ENCODE measurements around the gene USP15.

The USP15 gene

DNA sequence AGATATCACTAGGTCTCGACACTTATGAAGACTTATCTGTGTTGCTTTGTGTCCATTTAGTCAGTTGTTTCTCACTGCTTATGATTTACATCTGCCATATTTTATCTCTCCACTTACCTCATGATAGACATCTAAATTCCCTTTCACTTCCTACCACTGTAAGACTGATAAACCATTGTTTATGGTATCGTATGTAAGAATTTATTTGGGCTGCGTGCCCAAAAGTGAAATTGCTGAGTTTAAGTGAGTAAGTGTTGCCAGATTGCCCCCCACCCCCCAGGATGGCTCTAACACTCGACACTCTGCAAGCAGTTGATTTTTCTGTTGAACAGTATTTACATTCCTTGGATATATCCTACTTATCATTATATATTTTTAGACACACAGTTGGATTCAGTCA lies 136.5 kb downstream of the USP15 start:
- 100% methylated on average over 1 of the region's 4 CpGs for whole genome bisulfite sequencing (ENCODE audit: insufficient coverage)
- Histone ChIP-seq H3K36me3 (ENCODE audit: control insufficient read depth in 4 of 4, insufficient read depth in 4 of 4, low read length in 3 of 4) (peaks cover 22 to 80% (median 52%) of the 10 kb centered on the region in 4 experiments), H3K4me1 (ENCODE audit: control extremely low read depth in 1 of 4, control insufficient read depth in 4 of 4, insufficient read depth in 4 of 4, low read length in 3 of 4) (no peaks in the 10 kb centered on the region), H3K9me3 (ENCODE audit: control extremely low read depth in 1 of 5, control insufficient read depth in 4 of 5, insufficient read depth in 2 of 5, low read depth in 1 of 5, low read length in 4 of 5) (peaks cover 0 to 2% (median 0%) of the 10 kb centered on the region in 5 experiments), H3K4me3 (ENCODE audit: control insufficient read depth in 1 of 7, extremely low read depth in 1 of 7, insufficient read depth in 4 of 7, low read depth in 2 of 7, low read length in 6 of 7) (no peak overlapping the region), H3K27me3 (replicated peaks in 2 of 5; ENCODE audit: control insufficient read depth in 4 of 5, insufficient read depth in 5 of 5, low read length in 4 of 5) (no peaks in the 10 kb centered on the region), H3K27ac (ENCODE audit: insufficient read depth in 1 of 2, low read depth in 1 of 2, low read length in 2 of 2, poor library complexity in 1 of 2, severe bottlenecking in 2 of 2) (no peak overlapping the region)
- ChIA-PET POLR2A (no interaction called here), CTCF (interaction anchor here (1.1 kb wide), 1 partner anchor 163 kb away, joined by 3 read pairs; no protein-coding TSS in a partner anchor)
- no peak for DNase-seq

DNA sequence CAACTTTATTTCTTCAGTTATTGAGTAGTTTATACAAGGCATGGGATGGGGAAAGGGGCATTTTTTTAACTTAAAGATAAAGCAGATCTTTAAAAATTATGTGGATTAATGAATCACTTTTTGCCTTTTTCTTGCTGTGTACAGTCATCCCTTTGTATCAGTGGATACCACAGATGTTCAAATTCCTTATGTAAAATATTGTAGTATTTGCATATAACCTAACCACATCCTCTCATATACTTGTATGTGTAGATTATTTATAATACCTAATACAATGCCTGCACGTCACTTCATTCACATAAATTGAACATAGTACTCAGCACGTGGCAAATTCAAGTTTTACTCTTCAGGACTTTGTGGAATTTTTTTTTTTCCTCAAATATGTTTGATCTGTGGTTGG lies 139.9 kb downstream of the USP15 start:
- ChIA-PET CTCF (no interaction called here), POLR2A (no interaction called here)
- Histone ChIP-seq H3K9me3 (ENCODE audit: control extremely low read depth in 1 of 5, control insufficient read depth in 4 of 5, insufficient read depth in 2 of 5, low read depth in 1 of 5, low read length in 4 of 5) (no peaks in the 10 kb centered on the region), H3K36me3 (ENCODE audit: control insufficient read depth in 4 of 4, insufficient read depth in 4 of 4, low read length in 3 of 4) (peaks cover 38 to 79% (median 60%) of the 10 kb centered on the region in 4 experiments), H3K4me3 (ENCODE audit: control insufficient read depth in 1 of 7, extremely low read depth in 1 of 7, insufficient read depth in 4 of 7, low read depth in 2 of 7, low read length in 6 of 7) (no peak overlapping the region), H3K27ac (ENCODE audit: insufficient read depth in 1 of 2, low read depth in 1 of 2, low read length in 2 of 2, poor library complexity in 1 of 2, severe bottlenecking in 2 of 2) (no peak overlapping the region), H3K27me3 (replicated peaks in 2 of 5; ENCODE audit: control insufficient read depth in 4 of 5, insufficient read depth in 5 of 5, low read length in 4 of 5) (no peaks in the 10 kb centered on the region), H3K4me1 (ENCODE audit: control extremely low read depth in 1 of 4, control insufficient read depth in 4 of 4, insufficient read depth in 4 of 4, low read length in 3 of 4) (no peaks in the 10 kb centered on the region)
- no peak for DNase-seq
- no CpG with 5 or more reads among the region's 2 CpGs for WGBS (ENCODE audit: insufficient coverage)

- Histone ChIP-seq H3K4me3 (ENCODE audit: control insufficient read depth in 1 of 7, extremely low read depth in 1 of 7, insufficient read depth in 4 of 7, low read depth in 2 of 7, low read length in 6 of 7) (no peak overlapping the region), H3K36me3 (ENCODE audit: control insufficient read depth in 4 of 4, insufficient read depth in 4 of 4, low read length in 3 of 4) (peaks cover 37 to 79% (median 56%) of the 10 kb centered on the region in 4 experiments), H3K4me1 (ENCODE audit: control extremely low read depth in 1 of 4, control insufficient read depth in 4 of 4, insufficient read depth in 4 of 4, low read length in 3 of 4) (no peaks in the 10 kb centered on the region), H3K27me3 (replicated peaks in 2 of 5; ENCODE audit: control insufficient read depth in 4 of 5, insufficient read depth in 5 of 5, low read length in 4 of 5) (no peaks in the 10 kb centered on the region), H3K27ac (ENCODE audit: insufficient read depth in 1 of 2, low read depth in 1 of 2, low read length in 2 of 2, poor library complexity in 1 of 2, severe bottlenecking in 2 of 2) (no peak overlapping the region), H3K9me3 (ENCODE audit: control extremely low read depth in 1 of 5, control insufficient read depth in 4 of 5, insufficient read depth in 2 of 5, low read depth in 1 of 5, low read length in 4 of 5) (no peaks in the 10 kb centered on the region)
- peak; percentile 7 to 60 (median 35) for DNase-seq
- ChIA-PET POLR2A (no interaction called here), CTCF (interaction anchor here (1.1 kb wide), 1 partner anchor 9 kb away, joined by 4 read pairs; no protein-coding TSS in a partner anchor)
- no CpG with 5 or more reads among the region's 3 CpGs for WGBS (ENCODE audit: insufficient coverage)
Observed at GRCh38 chr12:62401631-62402030, 141.4 kb downstream of the USP15 start.

DNA sequence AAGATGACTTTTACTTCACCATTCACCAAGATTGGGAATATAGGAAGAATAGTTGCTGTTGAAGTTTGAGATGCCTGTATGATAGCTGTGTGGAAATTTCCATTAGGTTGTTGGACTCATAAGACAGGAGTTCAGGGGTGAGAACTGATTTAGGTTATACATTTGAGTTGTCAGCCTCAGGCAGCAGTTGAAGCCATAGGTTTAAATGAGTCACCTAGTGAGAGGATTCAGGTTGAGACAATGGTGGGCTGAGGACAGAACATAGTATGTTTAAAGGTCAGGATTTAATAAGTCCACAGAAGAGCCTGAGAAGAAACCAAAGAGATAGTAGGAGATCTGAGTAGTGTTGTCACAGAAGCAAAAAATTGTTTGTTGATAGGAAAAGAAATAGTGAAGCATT lies 142.8 kb downstream of the USP15 start:
- Histone ChIP-seq H3K27ac (ENCODE audit: insufficient read depth in 1 of 2, low read depth in 1 of 2, low read length in 2 of 2, poor library complexity in 1 of 2, severe bottlenecking in 2 of 2) (no peak overlapping the region), H3K4me3 (ENCODE audit: control insufficient read depth in 1 of 7, extremely low read depth in 1 of 7, insufficient read depth in 4 of 7, low read depth in 2 of 7, low read length in 6 of 7) (no peak overlapping the region), H3K4me1 (ENCODE audit: control extremely low read depth in 1 of 4, control insufficient read depth in 4 of 4, insufficient read depth in 4 of 4, low read length in 3 of 4) (no peaks in the 10 kb centered on the region), H3K36me3 (ENCODE audit: control insufficient read depth in 4 of 4, insufficient read depth in 4 of 4, low read length in 3 of 4) (peaks cover 37 to 73% (median 55%) of the 10 kb centered on the region in 4 experiments), H3K9me3 (ENCODE audit: control extremely low read depth in 1 of 5, control insufficient read depth in 4 of 5, insufficient read depth in 2 of 5, low read depth in 1 of 5, low read length in 4 of 5) (no peaks in the 10 kb centered on the region), H3K27me3 (replicated peaks in 2 of 5; ENCODE audit: control insufficient read depth in 4 of 5, insufficient read depth in 5 of 5, low read length in 4 of 5) (no peaks in the 10 kb centered on the region)
- ChIA-PET CTCF (interaction anchor here (0.9 kb wide), 1 partner anchor 10 kb away, joined by 3 read pairs; no protein-coding TSS in a partner anchor), POLR2A (no interaction called here)
- no peak for DNase-seq

DNA sequence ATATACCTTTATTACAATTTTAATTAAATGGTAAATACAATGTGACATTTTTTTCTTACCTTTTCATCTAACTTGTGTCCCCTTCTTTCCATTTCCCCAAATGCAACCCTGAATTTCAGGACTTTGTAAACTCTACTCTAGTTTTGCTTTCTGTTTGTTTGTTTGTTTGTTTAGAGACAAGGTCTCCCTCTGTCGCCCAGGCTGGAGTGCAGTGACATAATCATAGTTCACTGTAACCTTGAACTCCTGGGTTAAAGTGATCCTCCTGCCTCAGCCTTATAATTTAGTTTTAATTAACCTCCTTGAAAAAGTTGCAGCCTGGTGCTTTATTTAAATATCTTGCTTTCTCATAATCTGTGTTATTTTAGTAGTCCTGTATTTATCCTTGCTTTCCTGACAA lies 147.4 kb downstream of the USP15 start:
- 100% methylated on average over 1 of the region's 1 CpG for WGBS (ENCODE audit: insufficient coverage)
- H3K27me3 ChIP-seq (replicated peaks in 2 of 5; ENCODE audit: control insufficient read depth in 4 of 5, insufficient read depth in 5 of 5, low read length in 4 of 5): no peaks in the 10 kb centered on the region
- CTCF ChIA-PET: interaction anchor here (1.0 to 1.5 kb wide), 3 partner anchors 11 to 31 kb away, joined by 3 to 4 read pairs (median 3); no protein-coding TSS in a partner anchor

GRCh38 chr12:62409068-62409467 lies 148.9 kb downstream of the USP15 start:
- WGBS (ENCODE audit: insufficient coverage): 100% methylated on average over 1 of the region's 3 CpGs
- CTCF ChIA-PET: interaction anchor here (1.5 kb wide), 1 partner anchor 29 kb away, joined by 4 read pairs; no protein-coding TSS in a partner anchor
- Histone ChIP-seq H3K4me3 (ENCODE audit: control insufficient read depth in 1 of 7, extremely low read depth in 1 of 7, insufficient read depth in 4 of 7, low read depth in 2 of 7, low read length in 6 of 7) (no peak overlapping the region), H3K4me1 (ENCODE audit: control extremely low read depth in 1 of 4, control insufficient read depth in 4 of 4, insufficient read depth in 4 of 4, low read length in 3 of 4) (no peaks in the 10 kb centered on the region), H3K27ac (ENCODE audit: insufficient read depth in 1 of 2, low read depth in 1 of 2, low read length in 2 of 2, poor library complexity in 1 of 2, severe bottlenecking in 2 of 2) (no peak overlapping the region), H3K27me3 (replicated peaks in 2 of 5; ENCODE audit: control insufficient read depth in 4 of 5, insufficient read depth in 5 of 5, low read length in 4 of 5) (no peaks in the 10 kb centered on the region), H3K36me3 (ENCODE audit: control insufficient read depth in 4 of 4, insufficient read depth in 4 of 4, low read length in 3 of 4) (peaks cover 13 to 33% (median 18%) of the 10 kb centered on the region in 4 experiments), H3K9me3 (ENCODE audit: control extremely low read depth in 1 of 5, control insufficient read depth in 4 of 5, insufficient read depth in 2 of 5, low read depth in 1 of 5, low read length in 4 of 5) (no peaks in the 10 kb centered on the region)
- DNase-seq: no peak
- POLR2A ChIA-PET: no interaction called here

More for the DNA sequence above, 147.4 kb downstream of the USP15 start:
- POLR2A ChIA-PET: no interaction called here
- H3K4me3 ChIP-seq (ENCODE audit: control insufficient read depth in 1 of 7, extremely low read depth in 1 of 7, insufficient read depth in 4 of 7, low read depth in 2 of 7, low read length in 6 of 7): no peak overlapping the region
- H3K27ac ChIP-seq (ENCODE audit: insufficient read depth in 1 of 2, low read depth in 1 of 2, low read length in 2 of 2, poor library complexity in 1 of 2, severe bottlenecking in 2 of 2): no peak overlapping the region
- DNase-seq: no peak
- peaks cover 22 to 47% (median 29%) of the 10 kb centered on the region in 4 experiments for H3K36me3 ChIP-seq (ENCODE audit: control insufficient read depth in 4 of 4, insufficient read depth in 4 of 4, low read length in 3 of 4)
- H3K4me1 ChIP-seq (ENCODE audit: control extremely low read depth in 1 of 4, control insufficient read depth in 4 of 4, insufficient read depth in 4 of 4, low read length in 3 of 4): no peaks in the 10 kb centered on the region
- H3K9me3 ChIP-seq (ENCODE audit: control extremely low read depth in 1 of 5, control insufficient read depth in 4 of 5, insufficient read depth in 2 of 5, low read depth in 1 of 5, low read length in 4 of 5): no peaks in the 10 kb centered on the region

GRCh38 chr12:62414180-62414579 lies 154.0 kb downstream of the USP15 start:
- Histone ChIP-seq H3K27ac (ENCODE audit: insufficient read depth in 1 of 2, low read depth in 1 of 2, low read length in 2 of 2, poor library complexity in 1 of 2, severe bottlenecking in 2 of 2) (no peak overlapping the region), H3K4me1 (ENCODE audit: control extremely low read depth in 1 of 4, control insufficient read depth in 4 of 4, insufficient read depth in 4 of 4, low read length in 3 of 4) (no peaks in the 10 kb centered on the region), H3K36me3 (ENCODE audit: control insufficient read depth in 4 of 4, insufficient read depth in 4 of 4, low read length in 3 of 4) (peaks cover 0 to 4% (median 3%) of the 10 kb centered on the region in 4 experiments), H3K9me3 (ENCODE audit: control extremely low read depth in 1 of 5, control insufficient read depth in 4 of 5, insufficient read depth in 2 of 5, low read depth in 1 of 5, low read length in 4 of 5) (peaks cover 0 to 6% (median 2%) of the 10 kb centered on the region in 5 experiments), H3K27me3 (replicated peaks in 2 of 5; ENCODE audit: control insufficient read depth in 4 of 5, insufficient read depth in 5 of 5, low read length in 4 of 5) (no peaks in the 10 kb centered on the region), H3K4me3 (ENCODE audit: control insufficient read depth in 1 of 7, extremely low read depth in 1 of 7, insufficient read depth in 4 of 7, low read depth in 2 of 7, low read length in 6 of 7) (no peak overlapping the region)
- POLR2A ChIA-PET: no interaction called here
- 88% methylated on average over 1 of the region's 2 CpGs for WGBS (ENCODE audit: insufficient coverage)
- CTCF ChIA-PET: interaction anchor here (0.6 kb wide), 1 partner anchor 28 kb away, joined by 3 read pairs; no protein-coding TSS in a partner anchor
- DNase-seq: no peak
